ENCODE data around the gene CACNA1D.

The CACNA1D gene

GRCh38 chr3:53829605-53830004, 335.2 kb downstream of the CACNA1D start:
- Histone ChIP-seq H2AFZ (ENCODE audit: low read length, unreplicated experiment) (no peak overlapping the region), H3K27ac (ENCODE audit: low read depth, low read length) (no peak overlapping the region), H3K79me2 (ENCODE audit: control insufficient read depth, insufficient read depth, low read length, unreplicated experiment) (no peaks in the 10 kb centered on the region), H3K4me3 (ENCODE audit: low read depth, low read length) (no peak overlapping the region), H3K27me3 (ENCODE audit: insufficient read depth, low read length) (no peaks in the 10 kb centered on the region), H3K36me3 (ENCODE audit: insufficient read depth, low read length) (no peaks in the 10 kb centered on the region), H3K4me1 (ENCODE audit: control insufficient read depth, insufficient read depth, low read length, unreplicated experiment) (no peaks in the 10 kb centered on the region)

GRCh38 chr3:53830944-53831343, 336.5 kb downstream of the CACNA1D start:
- Histone ChIP-seq H3K27ac (ENCODE audit: low read depth, low read length) (no peak overlapping the region), H3K27me3 (ENCODE audit: insufficient read depth, low read length) (no peaks in the 10 kb centered on the region), H3K79me2 (ENCODE audit: control insufficient read depth, insufficient read depth, low read length, unreplicated experiment) (no peaks in the 10 kb centered on the region), H2AFZ (ENCODE audit: low read length, unreplicated experiment) (no peak overlapping the region), H3K4me3 (ENCODE audit: low read depth, low read length) (no peak overlapping the region), H3K36me3 (ENCODE audit: insufficient read depth, low read length) (no peaks in the 10 kb centered on the region), H3K4me1 (ENCODE audit: control insufficient read depth, insufficient read depth, low read length, unreplicated experiment) (no peaks in the 10 kb centered on the region)

DNA sequence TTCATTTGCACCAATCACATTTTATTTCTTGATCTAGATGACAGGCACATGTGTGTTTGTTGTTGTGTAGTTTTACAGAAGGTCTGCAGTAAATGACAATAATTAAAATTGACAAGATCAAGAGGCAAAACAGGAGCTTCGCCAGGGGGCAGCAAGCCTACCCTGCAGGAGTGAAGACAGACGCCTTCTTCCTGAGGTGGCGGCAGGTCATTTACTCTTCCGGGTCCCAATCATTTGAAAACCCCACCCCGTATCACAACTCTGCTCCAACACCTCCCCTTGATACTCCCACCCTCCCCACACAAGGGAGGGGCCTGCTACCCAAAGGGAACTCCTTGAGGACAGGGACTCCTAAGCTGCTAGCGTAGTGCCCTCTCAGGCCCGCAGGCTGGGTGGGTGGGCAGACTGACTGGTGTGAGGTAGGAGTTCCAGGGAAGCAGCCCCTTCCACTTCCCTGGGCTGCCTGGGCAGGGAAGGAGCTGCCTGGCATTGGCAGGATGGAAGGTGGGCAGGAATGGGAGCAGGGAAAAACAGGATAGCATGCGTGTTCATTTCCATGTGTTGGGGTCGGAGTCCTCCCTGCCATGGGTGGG, 338.7 kb downstream of the CACNA1D start:
- no peak overlapping the region for H3K4me3 ChIP-seq (ENCODE audit: low read depth, low read length)
- H3K27ac ChIP-seq (ENCODE audit: low read depth, low read length): no peak overlapping the region
- no peaks in the 10 kb centered on the region for H3K4me1 ChIP-seq (ENCODE audit: control insufficient read depth, insufficient read depth, low read length, unreplicated experiment)
- H3K36me3 ChIP-seq (ENCODE audit: insufficient read depth, low read length): no peaks in the 10 kb centered on the region
- H2AFZ ChIP-seq (ENCODE audit: low read length, unreplicated experiment): no peak overlapping the region
- no peaks in the 10 kb centered on the region for H3K79me2 ChIP-seq (ENCODE audit: control insufficient read depth, insufficient read depth, low read length, unreplicated experiment)
- H3K27me3 ChIP-seq (ENCODE audit: insufficient read depth, low read length): no peaks in the 10 kb centered on the region

DNA sequence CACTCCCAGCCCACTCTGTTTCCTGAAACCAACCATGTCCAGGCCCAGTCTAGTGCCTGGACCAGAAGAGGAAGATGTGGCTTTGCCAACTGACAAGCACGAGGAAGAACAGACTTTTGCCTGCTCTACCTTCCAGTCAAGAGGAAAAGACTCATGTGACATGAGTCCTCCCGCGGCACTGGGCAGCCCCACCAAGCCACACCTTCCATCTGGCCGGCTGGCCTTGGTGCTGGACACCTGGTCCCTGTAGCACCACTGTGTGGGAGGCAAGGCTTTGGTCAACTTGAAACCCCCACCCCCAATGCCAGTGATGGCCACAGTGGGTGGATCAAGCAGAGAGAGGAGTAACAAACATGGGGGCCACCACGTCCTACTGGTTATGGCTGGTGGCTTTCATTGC, 339.3 kb downstream of the CACNA1D start:
- no peak overlapping the region for H2AFZ ChIP-seq (ENCODE audit: low read length, unreplicated experiment)
- no peak overlapping the region for H3K4me3 ChIP-seq (ENCODE audit: low read depth, low read length)
- no peaks in the 10 kb centered on the region for H3K27me3 ChIP-seq (ENCODE audit: insufficient read depth, low read length)
- H3K4me1 ChIP-seq (ENCODE audit: control insufficient read depth, insufficient read depth, low read length, unreplicated experiment): no peaks in the 10 kb centered on the region
- no peaks in the 10 kb centered on the region for H3K79me2 ChIP-seq (ENCODE audit: control insufficient read depth, insufficient read depth, low read length, unreplicated experiment)
- H3K27ac ChIP-seq (ENCODE audit: low read depth, low read length): no peak overlapping the region
- H3K36me3 ChIP-seq (ENCODE audit: insufficient read depth, low read length): no peaks in the 10 kb centered on the region

GRCh38 chr3:53834429-53835095, 340.2 kb downstream of the CACNA1D start:
- H3K27me3 ChIP-seq (ENCODE audit: insufficient read depth, low read length): no peaks in the 10 kb centered on the region; the same call in 1 of the 2 replicates
- no peaks in the 10 kb centered on the region for H3K79me2 ChIP-seq (ENCODE audit: control insufficient read depth, insufficient read depth, low read length, unreplicated experiment)
- no peaks in the 10 kb centered on the region for H3K36me3 ChIP-seq (ENCODE audit: insufficient read depth, low read length)
- H3K27ac ChIP-seq (ENCODE audit: low read depth, low read length): no peak overlapping the region
- H3K4me3 ChIP-seq (ENCODE audit: low read depth, low read length): no peak overlapping the region
- no peak overlapping the region for H2AFZ ChIP-seq (ENCODE audit: low read length, unreplicated experiment)
- H3K4me1 ChIP-seq (ENCODE audit: control insufficient read depth, insufficient read depth, low read length, unreplicated experiment): no peaks in the 10 kb centered on the region

DNA sequence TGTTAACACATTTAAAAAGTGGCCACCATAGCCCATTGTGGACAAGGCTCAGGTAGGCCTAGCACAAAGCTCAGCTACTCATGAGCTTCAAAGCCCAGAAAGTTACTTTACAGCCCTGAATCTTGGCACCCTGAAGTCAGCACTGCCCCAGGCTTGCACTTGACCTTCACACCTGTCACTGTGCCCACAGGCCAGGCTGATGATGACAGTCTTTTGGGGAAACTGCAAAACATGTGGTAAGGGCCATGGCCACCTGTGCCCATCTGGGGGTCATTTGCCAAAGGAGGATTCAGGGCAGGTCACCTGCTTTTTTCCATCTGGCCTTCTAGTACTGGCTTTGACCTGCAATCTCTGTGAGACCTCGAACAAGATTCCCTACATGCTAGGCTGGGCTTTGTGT, 340.8 kb downstream of the CACNA1D start:
- Histone ChIP-seq H3K4me3 (ENCODE audit: low read depth, low read length) (no peak overlapping the region), H3K79me2 (ENCODE audit: control insufficient read depth, insufficient read depth, low read length, unreplicated experiment) (no peaks in the 10 kb centered on the region), H3K27me3 (ENCODE audit: insufficient read depth, low read length) (no peaks in the 10 kb centered on the region; the same call in 1 of the 2 replicates), H3K27ac (ENCODE audit: low read depth, low read length) (no peak overlapping the region), H3K4me1 (ENCODE audit: control insufficient read depth, insufficient read depth, low read length, unreplicated experiment) (no peaks in the 10 kb centered on the region), H3K36me3 (ENCODE audit: insufficient read depth, low read length) (no peaks in the 10 kb centered on the region), H2AFZ (ENCODE audit: low read length, unreplicated experiment) (no peak overlapping the region)

DNA sequence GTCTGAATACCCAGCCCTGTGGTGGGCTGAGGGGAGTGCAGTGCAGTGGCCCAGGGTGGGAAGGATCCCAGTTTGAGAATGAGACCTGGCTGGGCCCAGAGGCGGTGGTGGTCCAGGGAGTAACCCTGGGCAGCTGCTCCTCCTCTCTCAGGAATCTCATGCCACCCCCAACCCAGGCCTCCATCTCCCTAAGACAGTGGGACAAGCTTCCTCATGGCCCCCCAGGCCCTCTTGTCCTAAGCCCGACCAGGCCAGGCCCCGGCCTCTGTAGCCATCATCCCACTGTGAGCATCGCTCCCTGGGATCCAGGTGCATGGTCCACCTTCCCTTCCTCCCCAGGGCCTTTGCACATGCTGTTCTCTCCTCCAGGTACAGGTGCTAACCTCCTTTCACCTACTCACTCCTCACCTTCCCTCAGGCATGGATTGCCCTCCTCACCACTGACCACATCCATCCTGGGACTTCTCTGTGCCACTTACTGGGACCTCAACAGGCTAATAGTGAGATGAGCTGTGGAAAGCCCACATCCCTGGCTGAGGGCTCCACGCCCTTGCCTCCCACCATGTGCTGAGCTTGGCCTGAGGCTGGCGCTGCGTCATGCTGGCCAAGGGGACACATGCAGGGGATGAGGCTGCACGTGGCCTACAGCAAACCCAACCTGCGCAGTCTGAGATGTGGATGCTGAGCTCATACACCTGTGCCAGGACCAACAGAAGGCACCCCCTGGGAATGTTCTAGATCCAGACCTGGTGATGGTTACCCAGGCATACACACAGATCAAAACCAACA, 341.9 kb downstream of the CACNA1D start:
- Histone ChIP-seq H2AFZ (ENCODE audit: low read length, unreplicated experiment) (no peak overlapping the region), H3K27me3 (ENCODE audit: insufficient read depth, low read length) (no peaks in the 10 kb centered on the region; the same call in 1 of the 2 replicates), H3K79me2 (ENCODE audit: control insufficient read depth, insufficient read depth, low read length, unreplicated experiment) (no peaks in the 10 kb centered on the region), H3K27ac (ENCODE audit: low read depth, low read length) (no peak overlapping the region), H3K4me1 (ENCODE audit: control insufficient read depth, insufficient read depth, low read length, unreplicated experiment) (no peaks in the 10 kb centered on the region), H3K4me3 (ENCODE audit: low read depth, low read length) (no peak overlapping the region), H3K36me3 (ENCODE audit: insufficient read depth, low read length) (no peaks in the 10 kb centered on the region)

DNA sequence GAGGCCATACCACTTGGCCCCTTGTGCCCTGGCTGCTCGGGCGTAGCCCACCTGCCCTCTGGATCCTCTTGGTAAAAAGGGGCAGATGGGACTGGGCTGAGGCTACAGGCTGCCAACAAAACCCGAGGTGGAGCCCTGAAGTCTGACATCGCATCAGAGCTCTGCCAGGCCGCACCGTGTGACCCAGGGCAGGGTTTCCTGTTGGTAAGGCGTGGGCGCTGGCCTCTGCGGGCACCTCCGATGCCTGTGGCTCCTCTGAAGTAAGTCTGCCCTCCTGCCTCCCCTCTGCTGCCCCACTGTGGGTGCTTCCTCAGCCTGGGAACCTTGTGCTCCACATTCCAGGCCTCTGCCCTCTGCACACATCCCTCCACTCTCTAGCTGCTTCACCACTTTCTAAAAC, 342.9 kb downstream of the CACNA1D start:
- no peak overlapping the region for H3K27ac ChIP-seq (ENCODE audit: low read depth, low read length)
- peaks cover 2% of the 10 kb centered on the region for H3K27me3 ChIP-seq (ENCODE audit: insufficient read depth, low read length)
- H3K79me2 ChIP-seq (ENCODE audit: control insufficient read depth, insufficient read depth, low read length, unreplicated experiment): no peaks in the 10 kb centered on the region
- H3K4me3 ChIP-seq (ENCODE audit: low read depth, low read length): no peak overlapping the region
- no peaks in the 10 kb centered on the region for H3K4me1 ChIP-seq (ENCODE audit: control insufficient read depth, insufficient read depth, low read length, unreplicated experiment)
- no peaks in the 10 kb centered on the region for H3K36me3 ChIP-seq (ENCODE audit: insufficient read depth, low read length)
- H2AFZ ChIP-seq (ENCODE audit: low read length, unreplicated experiment): no peak overlapping the region

DNA sequence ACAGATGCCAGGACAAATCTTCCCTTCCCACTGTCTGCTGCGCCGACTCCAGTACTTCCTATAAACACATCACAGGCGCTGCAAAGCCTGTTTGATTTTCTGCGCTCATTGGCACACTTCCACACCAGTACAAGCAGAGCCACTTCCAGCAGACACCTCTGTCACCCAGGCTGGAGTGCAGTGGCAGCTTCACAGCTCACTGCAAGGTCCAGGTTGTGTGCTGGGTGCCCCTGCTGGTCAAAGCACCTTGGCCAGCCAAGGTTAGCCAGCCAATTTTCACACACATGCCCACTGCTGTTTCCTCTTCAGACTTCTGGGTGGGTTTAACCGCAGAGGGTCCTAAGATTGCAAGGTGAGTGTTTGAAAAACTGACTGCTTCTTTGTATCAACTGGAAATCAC, 346.9 kb downstream of the CACNA1D start:
- H2AFZ ChIP-seq (ENCODE audit: low read length, unreplicated experiment): no peak overlapping the region
- no peak overlapping the region for H3K27ac ChIP-seq (ENCODE audit: low read depth, low read length)
- H3K79me2 ChIP-seq (ENCODE audit: control insufficient read depth, insufficient read depth, low read length, unreplicated experiment): no peaks in the 10 kb centered on the region
- H3K4me3 ChIP-seq (ENCODE audit: low read depth, low read length): no peak overlapping the region
- no peaks in the 10 kb centered on the region for H3K36me3 ChIP-seq (ENCODE audit: insufficient read depth, low read length)
- H3K4me1 ChIP-seq (ENCODE audit: control insufficient read depth, insufficient read depth, low read length, unreplicated experiment): no peaks in the 10 kb centered on the region
- H3K27me3 ChIP-seq (ENCODE audit: insufficient read depth, low read length): peaks cover 31% of the 10 kb centered on the region

DNA sequence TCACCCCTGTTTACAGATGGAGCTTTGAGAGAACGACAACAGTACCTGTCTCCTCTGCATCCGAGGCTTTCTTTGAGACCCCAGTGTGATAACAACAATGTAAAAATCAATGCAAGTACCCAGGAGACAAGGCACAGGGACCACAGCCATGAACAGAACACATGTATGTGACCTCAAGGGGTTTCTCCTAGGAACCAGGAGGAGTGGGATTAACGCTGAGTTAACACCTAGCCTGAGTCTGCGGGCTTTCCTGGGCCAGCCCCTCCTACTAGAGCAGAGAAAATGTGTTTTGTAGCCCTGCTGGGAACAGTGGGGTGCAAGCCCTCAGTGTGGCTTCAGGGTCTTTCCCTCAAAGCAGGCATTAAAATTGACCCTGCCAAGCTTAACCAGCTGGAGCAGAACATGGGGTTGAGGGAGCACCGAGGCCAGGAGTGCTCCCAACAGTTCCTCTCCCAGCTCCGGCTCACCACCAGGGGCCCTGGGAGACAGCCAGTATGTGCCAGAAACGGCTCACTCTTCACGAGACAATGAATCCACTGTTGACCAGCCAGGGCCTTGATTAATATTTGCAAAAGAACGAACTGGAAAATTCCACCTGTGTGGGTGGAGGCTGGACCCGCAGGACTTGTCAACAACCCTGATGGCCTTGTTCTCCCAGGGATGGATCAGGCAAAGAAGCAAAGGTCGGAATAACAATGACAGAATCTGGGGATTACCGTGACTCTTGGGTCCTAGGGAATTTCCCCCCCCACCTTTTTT, 348.2 kb downstream of the CACNA1D start:
- Histone ChIP-seq H3K79me2 (ENCODE audit: control insufficient read depth, insufficient read depth, low read length, unreplicated experiment) (no peaks in the 10 kb centered on the region), H3K27me3 (ENCODE audit: insufficient read depth, low read length) (peaks cover 42% of the 10 kb centered on the region), H3K36me3 (ENCODE audit: insufficient read depth, low read length) (no peaks in the 10 kb centered on the region), H2AFZ (ENCODE audit: low read length, unreplicated experiment) (no peak overlapping the region), H3K4me3 (ENCODE audit: low read depth, low read length) (no peak overlapping the region), H3K27ac (ENCODE audit: low read depth, low read length) (no peak overlapping the region), H3K4me1 (ENCODE audit: control insufficient read depth, insufficient read depth, low read length, unreplicated experiment) (no peaks in the 10 kb centered on the region)

Data from ACC112 (cell line).